OCI-LY3 (cell line): ENCODE measurements around the gene ZNF780B.

Experiments used
- EZH2phosphoT487 ChIP-seq: fragments of 200-600 bp; shearing (Covaris generic); IDR thresholded peaks from 2 replicates; pipeline ENCODE4 v1.6.1; 2018; ENCODE audit warnings: antibody characterized with exemption, mixed run types, low read depth
- TF ChIP-seq, protein P1 (sequence below): fragments of 200-600, 300-600 bp; sonication (generic); IDR thresholded peaks from 2 replicates; pipeline ENCODE4 v1.5.1; 2014; ENCODE audit warnings: antibody characterized with exemption, low read length, low read depth

DNA sequence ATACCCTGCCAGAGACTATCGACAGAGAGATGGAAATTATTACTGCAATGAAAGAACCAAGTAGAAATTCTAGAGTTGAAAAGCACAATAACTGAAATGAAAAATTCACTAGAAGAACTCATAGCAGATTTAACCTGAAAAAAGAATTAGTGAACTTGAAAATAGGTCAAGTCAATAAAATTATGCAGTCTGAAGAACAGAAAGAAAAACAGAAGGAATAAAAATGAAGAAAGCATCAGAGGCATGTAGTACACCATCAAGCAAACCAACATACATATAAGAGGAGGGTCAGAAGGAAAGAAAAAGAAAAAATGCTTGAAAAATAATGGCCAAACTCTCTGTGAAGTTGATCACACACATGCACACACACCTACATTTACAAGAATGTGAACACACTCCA, 3.6 kb upstream of the ZNF780B start:
- TF ChIP-seq, protein P1, sequence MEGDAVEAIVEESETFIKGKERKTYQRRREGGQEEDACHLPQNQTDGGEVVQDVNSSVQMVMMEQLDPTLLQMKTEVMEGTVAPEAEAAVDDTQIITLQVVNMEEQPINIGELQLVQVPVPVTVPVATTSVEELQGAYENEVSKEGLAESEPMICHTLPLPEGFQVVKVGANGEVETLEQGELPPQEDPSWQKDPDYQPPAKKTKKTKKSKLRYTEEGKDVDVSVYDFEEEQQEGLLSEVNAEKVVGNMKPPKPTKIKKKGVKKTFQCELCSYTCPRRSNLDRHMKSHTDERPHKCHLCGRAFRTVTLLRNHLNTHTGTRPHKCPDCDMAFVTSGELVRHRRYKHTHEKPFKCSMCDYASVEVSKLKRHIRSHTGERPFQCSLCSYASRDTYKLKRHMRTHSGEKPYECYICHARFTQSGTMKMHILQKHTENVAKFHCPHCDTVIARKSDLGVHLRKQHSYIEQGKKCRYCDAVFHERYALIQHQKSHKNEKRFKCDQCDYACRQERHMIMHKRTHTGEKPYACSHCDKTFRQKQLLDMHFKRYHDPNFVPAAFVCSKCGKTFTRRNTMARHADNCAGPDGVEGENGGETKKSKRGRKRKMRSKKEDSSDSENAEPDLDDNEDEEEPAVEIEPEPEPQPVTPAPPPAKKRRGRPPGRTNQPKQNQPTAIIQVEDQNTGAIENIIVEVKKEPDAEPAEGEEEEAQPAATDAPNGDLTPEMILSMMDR: no peak
- TF ChIP-seq EZH2phosphoT487: no peak
